ENCODE measurements around the gene SLC35F1.

GRCh38 chr6:118161343-118161742, 254.3 kb downstream of the SLC35F1 start:
- no peak for TF ChIP-seq CTCF (IDR thresholded peaks at IDR 0.05; ENCODE audit: low read depth, low read length)
- TF ChIP-seq EZH2phosphoT487 (IDR thresholded peaks at IDR 0.05; ENCODE audit: low read depth), result no peak
